Measurements from ENCODE around the gene MTMR4. TPM values are rescaled to one million over a fixed set of nuclear protein-coding genes. Genes with fewer than 3 reads are reported as not detected.

MTMR4 gene
- total and polyA plus RNA-seq, 4 donors: 17.2 to 70.1 (median 29.9) TPM

GRCh38 chr17:58488428-58488890 lies 26.0 kb downstream of the MTMR4 start:
- H3K9ac ChIP-seq (ENCODE audit: low read depth in 1 of 2, low read length in 2 of 2): no peak overlapping the region
- no peaks in the 10 kb centered on the region for H3K27me3 ChIP-seq (ENCODE audit: control insufficient read depth in 4 of 4, insufficient read depth in 4 of 4, low read length in 3 of 4)
- DNase-seq (ENCODE audit: low spot score): no peak
- peaks cover 0 to 7% (median 0%) of the 10 kb centered on the region in 4 donors for H3K4me1 ChIP-seq (ENCODE audit: control insufficient read depth in 4 of 4, insufficient read depth in 4 of 4, low read length in 3 of 4)
- no peak for TF ChIP-seq JUND (IDR thresholded peaks at IDR 0.05)
- no peak for TF ChIP-seq EGR1 (IDR thresholded peaks at IDR 0.05; ENCODE audit: low read depth in 2 of 2)
- no peak for TF ChIP-seq NR2F2 (IDR thresholded peaks at IDR 0.05)
- TF ChIP-seq, protein P1, sequence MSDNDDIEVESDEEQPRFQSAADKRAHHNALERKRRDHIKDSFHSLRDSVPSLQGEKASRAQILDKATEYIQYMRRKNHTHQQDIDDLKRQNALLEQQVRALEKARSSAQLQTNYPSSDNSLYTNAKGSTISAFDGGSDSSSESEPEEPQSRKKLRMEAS (IDR thresholded peaks at IDR 0.05): no peak
- TF ChIP-seq GABPA (IDR thresholded peaks at IDR 0.05 in 1 of 2, conservative IDR thresholded peaks at IDR 0.05 in 1 of 2): no peak
- TF ChIP-seq, protein P2, sequence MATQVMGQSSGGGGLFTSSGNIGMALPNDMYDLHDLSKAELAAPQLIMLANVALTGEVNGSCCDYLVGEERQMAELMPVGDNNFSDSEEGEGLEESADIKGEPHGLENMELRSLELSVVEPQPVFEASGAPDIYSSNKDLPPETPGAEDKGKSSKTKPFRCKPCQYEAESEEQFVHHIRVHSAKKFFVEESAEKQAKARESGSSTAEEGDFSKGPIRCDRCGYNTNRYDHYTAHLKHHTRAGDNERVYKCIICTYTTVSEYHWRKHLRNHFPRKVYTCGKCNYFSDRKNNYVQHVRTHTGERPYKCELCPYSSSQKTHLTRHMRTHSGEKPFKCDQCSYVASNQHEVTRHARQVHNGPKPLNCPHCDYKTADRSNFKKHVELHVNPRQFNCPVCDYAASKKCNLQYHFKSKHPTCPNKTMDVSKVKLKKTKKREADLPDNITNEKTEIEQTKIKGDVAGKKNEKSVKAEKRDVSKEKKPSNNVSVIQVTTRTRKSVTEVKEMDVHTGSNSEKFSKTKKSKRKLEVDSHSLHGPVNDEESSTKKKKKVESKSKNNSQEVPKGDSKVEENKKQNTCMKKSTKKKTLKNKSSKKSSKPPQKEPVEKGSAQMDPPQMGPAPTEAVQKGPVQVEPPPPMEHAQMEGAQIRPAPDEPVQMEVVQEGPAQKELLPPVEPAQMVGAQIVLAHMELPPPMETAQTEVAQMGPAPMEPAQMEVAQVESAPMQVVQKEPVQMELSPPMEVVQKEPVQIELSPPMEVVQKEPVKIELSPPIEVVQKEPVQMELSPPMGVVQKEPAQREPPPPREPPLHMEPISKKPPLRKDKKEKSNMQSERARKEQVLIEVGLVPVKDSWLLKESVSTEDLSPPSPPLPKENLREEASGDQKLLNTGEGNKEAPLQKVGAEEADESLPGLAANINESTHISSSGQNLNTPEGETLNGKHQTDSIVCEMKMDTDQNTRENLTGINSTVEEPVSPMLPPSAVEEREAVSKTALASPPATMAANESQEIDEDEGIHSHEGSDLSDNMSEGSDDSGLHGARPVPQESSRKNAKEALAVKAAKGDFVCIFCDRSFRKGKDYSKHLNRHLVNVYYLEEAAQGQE (IDR thresholded peaks at IDR 0.05): no peak
- TF ChIP-seq HNF4G (IDR thresholded peaks at IDR 0.05): no peak
- no peak for TF ChIP-seq SP1 (IDR thresholded peaks at IDR 0.05)
- no peak for TF ChIP-seq FOXA1 (IDR thresholded peaks at IDR 0.05)
- TF ChIP-seq HNF4A (conservative IDR thresholded peaks at IDR 0.05): no peak
- no peak for TF ChIP-seq ZBTB33 (IDR thresholded peaks at IDR 0.05)
- TF ChIP-seq, protein P3, sequence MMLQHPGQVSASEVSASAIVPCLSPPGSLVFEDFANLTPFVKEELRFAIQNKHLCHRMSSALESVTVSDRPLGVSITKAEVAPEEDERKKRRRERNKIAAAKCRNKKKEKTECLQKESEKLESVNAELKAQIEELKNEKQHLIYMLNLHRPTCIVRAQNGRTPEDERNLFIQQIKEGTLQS (IDR thresholded peaks at IDR 0.05): no peak
- no peak for TF ChIP-seq TAF1 (conservative IDR thresholded peaks at IDR 0.05)
- TF ChIP-seq RXRA (IDR thresholded peaks at IDR 0.05): no peak
- TF ChIP-seq, protein P4, sequence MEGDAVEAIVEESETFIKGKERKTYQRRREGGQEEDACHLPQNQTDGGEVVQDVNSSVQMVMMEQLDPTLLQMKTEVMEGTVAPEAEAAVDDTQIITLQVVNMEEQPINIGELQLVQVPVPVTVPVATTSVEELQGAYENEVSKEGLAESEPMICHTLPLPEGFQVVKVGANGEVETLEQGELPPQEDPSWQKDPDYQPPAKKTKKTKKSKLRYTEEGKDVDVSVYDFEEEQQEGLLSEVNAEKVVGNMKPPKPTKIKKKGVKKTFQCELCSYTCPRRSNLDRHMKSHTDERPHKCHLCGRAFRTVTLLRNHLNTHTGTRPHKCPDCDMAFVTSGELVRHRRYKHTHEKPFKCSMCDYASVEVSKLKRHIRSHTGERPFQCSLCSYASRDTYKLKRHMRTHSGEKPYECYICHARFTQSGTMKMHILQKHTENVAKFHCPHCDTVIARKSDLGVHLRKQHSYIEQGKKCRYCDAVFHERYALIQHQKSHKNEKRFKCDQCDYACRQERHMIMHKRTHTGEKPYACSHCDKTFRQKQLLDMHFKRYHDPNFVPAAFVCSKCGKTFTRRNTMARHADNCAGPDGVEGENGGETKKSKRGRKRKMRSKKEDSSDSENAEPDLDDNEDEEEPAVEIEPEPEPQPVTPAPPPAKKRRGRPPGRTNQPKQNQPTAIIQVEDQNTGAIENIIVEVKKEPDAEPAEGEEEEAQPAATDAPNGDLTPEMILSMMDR (IDR thresholded peaks at IDR 0.05; ENCODE audit: low read depth, low read length, missing input control): no peak
- TF ChIP-seq FOXA2 (IDR thresholded peaks at IDR 0.05): no peak
- no peak for TF ChIP-seq YY1 (IDR thresholded peaks at IDR 0.05)
- 89% methylated on average over 26 of the region's 26 CpGs for WGBS
- no peak overlapping the region for H3K27ac ChIP-seq (ENCODE audit: low read depth in 1 of 2, low read length in 2 of 2)
- H3K4me3 ChIP-seq (ENCODE audit: low read depth in 1 of 3, low read length in 3 of 3): no peak overlapping the region
- H3K9me3 ChIP-seq (ENCODE audit: control insufficient read depth in 4 of 4, low read length in 3 of 4): no peaks in the 10 kb centered on the region
- H3K36me3 ChIP-seq (ENCODE audit: control insufficient read depth in 4 of 4, insufficient read depth in 3 of 4, low read depth in 1 of 4, low read length in 3 of 4): peaks cover 20 to 50% (median 47%) of the 10 kb centered on the region in 4 donors
